ENCODE results near the gene POP7.

DNA sequence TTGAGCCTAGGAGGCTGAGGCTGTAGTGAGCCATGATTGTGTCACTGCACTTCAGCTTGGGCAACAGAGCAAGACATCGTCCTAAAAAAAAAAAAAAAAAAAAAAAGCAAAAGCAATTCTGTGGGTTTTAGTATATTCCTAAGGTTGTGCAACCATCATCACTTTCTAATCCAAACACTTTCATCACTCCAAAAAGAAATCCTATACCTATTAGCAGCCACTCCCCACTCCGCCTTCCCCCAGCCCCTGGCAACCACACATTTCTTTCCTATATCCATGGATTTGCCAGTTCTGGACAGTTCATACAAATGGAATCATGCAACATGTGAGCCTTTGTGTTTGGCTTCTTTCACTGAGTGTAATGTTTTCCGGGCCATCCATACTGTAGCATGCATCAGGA, 47.8 kb downstream of the POP7 start:
- no peak for TF ChIP-seq EGR1 (IDR thresholded peaks at IDR 0.05; ENCODE audit: low read depth in 2 of 2)
- TF ChIP-seq, protein P1, sequence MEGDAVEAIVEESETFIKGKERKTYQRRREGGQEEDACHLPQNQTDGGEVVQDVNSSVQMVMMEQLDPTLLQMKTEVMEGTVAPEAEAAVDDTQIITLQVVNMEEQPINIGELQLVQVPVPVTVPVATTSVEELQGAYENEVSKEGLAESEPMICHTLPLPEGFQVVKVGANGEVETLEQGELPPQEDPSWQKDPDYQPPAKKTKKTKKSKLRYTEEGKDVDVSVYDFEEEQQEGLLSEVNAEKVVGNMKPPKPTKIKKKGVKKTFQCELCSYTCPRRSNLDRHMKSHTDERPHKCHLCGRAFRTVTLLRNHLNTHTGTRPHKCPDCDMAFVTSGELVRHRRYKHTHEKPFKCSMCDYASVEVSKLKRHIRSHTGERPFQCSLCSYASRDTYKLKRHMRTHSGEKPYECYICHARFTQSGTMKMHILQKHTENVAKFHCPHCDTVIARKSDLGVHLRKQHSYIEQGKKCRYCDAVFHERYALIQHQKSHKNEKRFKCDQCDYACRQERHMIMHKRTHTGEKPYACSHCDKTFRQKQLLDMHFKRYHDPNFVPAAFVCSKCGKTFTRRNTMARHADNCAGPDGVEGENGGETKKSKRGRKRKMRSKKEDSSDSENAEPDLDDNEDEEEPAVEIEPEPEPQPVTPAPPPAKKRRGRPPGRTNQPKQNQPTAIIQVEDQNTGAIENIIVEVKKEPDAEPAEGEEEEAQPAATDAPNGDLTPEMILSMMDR (IDR thresholded peaks at IDR 0.05; ENCODE audit: low read depth, low read length, missing input control), result no peak
- TF ChIP-seq SP1 (IDR thresholded peaks at IDR 0.05), result no peak
- no peak for TF ChIP-seq YY1 (IDR thresholded peaks at IDR 0.05)
- TF ChIP-seq GABPA (IDR thresholded peaks at IDR 0.05 in 1 of 2, conservative IDR thresholded peaks at IDR 0.05 in 1 of 2), result no peak
